ENCODE data around the gene CAPSL.

Gene CAPSL

GRCh38 chr5:35904443-35905132 lies 33.8 kb downstream of the CAPSL start:
- H3K4me3 ChIP-seq (replicated peaks; ENCODE audit: low read depth, low read length) = no peak overlapping the region
- DNase-seq (ENCODE audit: extremely low read depth, insufficient read length) = peak; percentile 80
- H3K36me3 ChIP-seq (ENCODE audit: control insufficient read depth, insufficient read depth, low read length) = no peaks in the 10 kb centered on the region
- H3K27me3 ChIP-seq (replicated peaks; ENCODE audit: control insufficient read depth, insufficient read depth, low read length) = no peaks in the 10 kb centered on the region
- TF ChIP-seq, protein P1, sequence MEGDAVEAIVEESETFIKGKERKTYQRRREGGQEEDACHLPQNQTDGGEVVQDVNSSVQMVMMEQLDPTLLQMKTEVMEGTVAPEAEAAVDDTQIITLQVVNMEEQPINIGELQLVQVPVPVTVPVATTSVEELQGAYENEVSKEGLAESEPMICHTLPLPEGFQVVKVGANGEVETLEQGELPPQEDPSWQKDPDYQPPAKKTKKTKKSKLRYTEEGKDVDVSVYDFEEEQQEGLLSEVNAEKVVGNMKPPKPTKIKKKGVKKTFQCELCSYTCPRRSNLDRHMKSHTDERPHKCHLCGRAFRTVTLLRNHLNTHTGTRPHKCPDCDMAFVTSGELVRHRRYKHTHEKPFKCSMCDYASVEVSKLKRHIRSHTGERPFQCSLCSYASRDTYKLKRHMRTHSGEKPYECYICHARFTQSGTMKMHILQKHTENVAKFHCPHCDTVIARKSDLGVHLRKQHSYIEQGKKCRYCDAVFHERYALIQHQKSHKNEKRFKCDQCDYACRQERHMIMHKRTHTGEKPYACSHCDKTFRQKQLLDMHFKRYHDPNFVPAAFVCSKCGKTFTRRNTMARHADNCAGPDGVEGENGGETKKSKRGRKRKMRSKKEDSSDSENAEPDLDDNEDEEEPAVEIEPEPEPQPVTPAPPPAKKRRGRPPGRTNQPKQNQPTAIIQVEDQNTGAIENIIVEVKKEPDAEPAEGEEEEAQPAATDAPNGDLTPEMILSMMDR (IDR thresholded peaks at IDR 0.05; ENCODE audit: insufficient read depth, low read length, poor library complexity, severe bottlenecking) = no peak

- TF ChIP-seq, protein P1 (IDR thresholded peaks at IDR 0.05; ENCODE audit: insufficient read depth, low read length, poor library complexity, severe bottlenecking) = no peak
- DNase-seq (ENCODE audit: extremely low read depth, insufficient read length) = no peak
- Histone ChIP-seq H3K27me3 (replicated peaks; ENCODE audit: control insufficient read depth, insufficient read depth, low read length) (no peaks in the 10 kb centered on the region), H3K36me3 (ENCODE audit: control insufficient read depth, insufficient read depth, low read length) (no peaks in the 10 kb centered on the region), H3K4me3 (replicated peaks; ENCODE audit: low read depth, low read length) (no peak overlapping the region)
These were observed 34.7 kb downstream of the CAPSL start for GRCh38 chr5:35903631-35904203.

DNA sequence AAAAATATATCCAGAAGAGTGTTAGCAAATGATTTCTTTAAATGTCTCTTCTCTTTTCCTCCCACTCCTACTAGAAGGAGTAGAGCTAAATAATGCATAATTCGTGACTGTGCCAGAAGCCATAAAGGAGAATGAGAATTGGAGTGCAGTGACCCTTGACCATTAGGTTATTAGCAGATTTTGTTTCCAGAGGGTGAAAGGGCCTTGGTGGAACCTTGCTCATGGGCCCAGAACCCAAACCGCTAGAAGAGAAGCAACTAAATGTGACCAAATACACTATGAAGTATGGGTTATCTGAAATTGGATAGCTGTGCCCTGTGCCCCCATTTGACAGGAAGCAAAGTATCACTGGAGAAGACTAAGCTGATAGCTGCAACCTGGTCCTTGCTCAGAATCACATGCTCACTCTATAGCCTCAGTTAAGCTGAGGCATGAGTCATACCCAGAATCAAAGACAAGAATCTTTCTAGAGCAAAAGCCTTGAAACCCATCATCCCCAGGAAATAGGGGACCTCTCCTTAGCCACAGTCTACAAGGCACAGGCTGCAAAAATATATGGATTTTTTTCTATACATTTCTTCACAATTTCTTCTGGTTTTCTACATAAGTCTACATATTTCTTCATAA lies 36.3 kb downstream of the CAPSL start:
- no peak for DNase-seq (ENCODE audit: extremely low read depth, insufficient read length)
- no peaks in the 10 kb centered on the region for H3K36me3 ChIP-seq (ENCODE audit: control insufficient read depth, insufficient read depth, low read length)
- TF ChIP-seq, protein P1 (IDR thresholded peaks at IDR 0.05; ENCODE audit: insufficient read depth, low read length, poor library complexity, severe bottlenecking) = no peak

GRCh38 chr5:35900972-35901695 lies 37.3 kb downstream of the CAPSL start:
- TF ChIP-seq, protein P1 (IDR thresholded peaks at IDR 0.05; ENCODE audit: insufficient read depth, low read length, poor library complexity, severe bottlenecking) = no peak
- H3K4me3 ChIP-seq (replicated peaks; ENCODE audit: low read depth, low read length) = no peak overlapping the region
- H3K36me3 ChIP-seq (ENCODE audit: control insufficient read depth, insufficient read depth, low read length) = no peaks in the 10 kb centered on the region
- no peaks in the 10 kb centered on the region for H3K27me3 ChIP-seq (replicated peaks; ENCODE audit: control insufficient read depth, insufficient read depth, low read length)
- no peak for DNase-seq (ENCODE audit: extremely low read depth, insufficient read length)

More for the DNA sequence above, 36.3 kb downstream of the CAPSL start:
- Histone ChIP-seq H3K27me3 (replicated peaks; ENCODE audit: control insufficient read depth, insufficient read depth, low read length) (no peaks in the 10 kb centered on the region), H3K4me3 (replicated peaks; ENCODE audit: low read depth, low read length) (no peak overlapping the region)

DNA sequence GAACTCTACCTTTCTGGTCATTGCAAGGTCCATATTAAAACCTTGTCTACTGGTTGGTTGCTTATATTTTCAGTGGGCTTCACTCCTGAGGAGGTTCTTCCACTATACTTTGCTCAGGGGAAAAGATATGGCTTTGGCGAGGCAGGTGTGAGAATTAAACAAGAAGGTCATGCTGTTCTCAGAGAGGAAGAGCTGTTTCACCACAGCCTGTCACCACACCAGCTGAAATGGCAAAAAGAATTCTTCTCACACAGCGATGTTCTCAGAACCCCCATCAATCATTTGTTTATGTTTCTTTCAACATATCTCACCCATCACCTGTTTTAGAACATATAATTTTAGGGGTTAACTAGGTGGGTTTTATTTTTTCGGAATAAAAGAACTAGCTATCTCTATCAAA lies 38.6 kb downstream of the CAPSL start:
- TF ChIP-seq, protein P1 (IDR thresholded peaks at IDR 0.05; ENCODE audit: insufficient read depth, low read length, poor library complexity, severe bottlenecking) = no peak
- DNase-seq (ENCODE audit: extremely low read depth, insufficient read length) = peak; percentile 46
- Histone ChIP-seq H3K36me3 (ENCODE audit: control insufficient read depth, insufficient read depth, low read length) (no peaks in the 10 kb centered on the region), H3K4me3 (replicated peaks; ENCODE audit: low read depth, low read length) (no peak overlapping the region), H3K27me3 (replicated peaks; ENCODE audit: control insufficient read depth, insufficient read depth, low read length) (no peaks in the 10 kb centered on the region)

Data from GM06990 (cell line).